GM10248 (cell line): Measurements from ENCODE around the gene PXK.

ENCODE experiments used
- CTCF ChIA-PET: fragments of 300-600 bp; sonication (Branson Sonifier 250); formaldehyde crosslinking; extraction: SDS; loops from one replicate; lab custom pipeline; 2021; ENCODE audit warnings: antibody characterized with exemption; lab: Yijun Ruan, JAX
- POLR2A ChIA-PET: fragments of 350-650 bp; sonication (Branson Sonifier 250); formaldehyde crosslinking; extraction: SDS; loops from one replicate; lab custom pipeline; 2020; ENCODE audit warnings: antibody characterized with exemption; lab: Yijun Ruan, JAX
- DNase-seq: peaks from one replicate; pipeline ENCODE4 v3.0.0; 2012; ENCODE audit errors: extremely low spot score
- TF ChIP-seq, protein P1 (sequence below): IDR thresholded peaks from 2 replicates; pipeline ENCODE4 v1.5.1; 2012; ENCODE audit warnings: mild to moderate bottlenecking, low read depth; ENCODE audit errors: extremely low read depth, missing control alignments, control extremely low read depth

Gene PXK

DNA sequence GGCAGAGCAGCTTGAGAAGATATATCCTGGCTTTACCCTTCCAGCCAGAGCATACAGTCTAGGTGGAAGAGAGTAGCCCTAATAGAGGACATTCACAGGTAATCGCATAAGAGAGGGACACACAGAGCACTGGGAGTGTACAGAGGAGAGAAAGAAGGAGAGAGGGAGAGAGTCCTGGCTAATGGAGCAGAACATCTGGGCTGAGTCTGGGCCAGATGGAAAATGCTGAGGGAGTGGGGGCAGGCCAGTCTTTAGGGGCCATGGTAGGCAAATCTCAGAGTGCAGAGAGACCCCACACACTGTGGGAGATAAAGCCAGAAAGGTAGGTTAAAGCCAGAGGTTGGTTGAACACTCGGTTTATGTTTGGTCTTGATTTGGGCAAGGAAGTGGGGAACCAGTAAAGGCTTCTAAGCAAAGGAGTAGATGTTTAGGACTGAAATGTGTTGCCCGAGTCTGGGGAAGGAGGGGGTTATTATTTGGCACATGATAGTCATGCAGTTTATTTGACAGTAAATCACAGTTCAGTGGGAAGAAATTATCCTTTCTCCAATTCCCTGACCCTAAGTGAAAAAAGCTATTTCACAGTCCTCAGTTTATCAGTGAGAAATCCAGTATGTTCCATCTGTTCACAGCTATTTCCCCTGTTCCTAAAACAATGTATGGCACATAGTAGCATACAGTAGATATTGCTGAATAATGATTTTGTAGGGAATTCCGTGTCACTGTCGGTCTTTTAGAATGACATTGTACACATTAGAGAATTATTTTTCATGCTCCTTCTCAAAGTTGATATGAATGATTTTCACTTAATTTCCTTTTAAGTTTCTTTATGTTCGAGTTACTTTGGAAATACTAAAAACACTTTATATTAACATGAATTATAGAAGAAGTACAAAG lies 55.2 kb downstream of the PXK start:
- TF ChIP-seq, protein P1, sequence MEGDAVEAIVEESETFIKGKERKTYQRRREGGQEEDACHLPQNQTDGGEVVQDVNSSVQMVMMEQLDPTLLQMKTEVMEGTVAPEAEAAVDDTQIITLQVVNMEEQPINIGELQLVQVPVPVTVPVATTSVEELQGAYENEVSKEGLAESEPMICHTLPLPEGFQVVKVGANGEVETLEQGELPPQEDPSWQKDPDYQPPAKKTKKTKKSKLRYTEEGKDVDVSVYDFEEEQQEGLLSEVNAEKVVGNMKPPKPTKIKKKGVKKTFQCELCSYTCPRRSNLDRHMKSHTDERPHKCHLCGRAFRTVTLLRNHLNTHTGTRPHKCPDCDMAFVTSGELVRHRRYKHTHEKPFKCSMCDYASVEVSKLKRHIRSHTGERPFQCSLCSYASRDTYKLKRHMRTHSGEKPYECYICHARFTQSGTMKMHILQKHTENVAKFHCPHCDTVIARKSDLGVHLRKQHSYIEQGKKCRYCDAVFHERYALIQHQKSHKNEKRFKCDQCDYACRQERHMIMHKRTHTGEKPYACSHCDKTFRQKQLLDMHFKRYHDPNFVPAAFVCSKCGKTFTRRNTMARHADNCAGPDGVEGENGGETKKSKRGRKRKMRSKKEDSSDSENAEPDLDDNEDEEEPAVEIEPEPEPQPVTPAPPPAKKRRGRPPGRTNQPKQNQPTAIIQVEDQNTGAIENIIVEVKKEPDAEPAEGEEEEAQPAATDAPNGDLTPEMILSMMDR, result no peak
- DNase-seq, result no peak
- ChIA-PET POLR2A (no interaction called here), CTCF (interaction anchor here (0.7 to 1.5 kb wide), 6 partner anchors 10 to 200 kb away, joined by 3 to 7 read pairs (median 4); partner anchors contain the start of genes HTD2 and RPP14)

DNA sequence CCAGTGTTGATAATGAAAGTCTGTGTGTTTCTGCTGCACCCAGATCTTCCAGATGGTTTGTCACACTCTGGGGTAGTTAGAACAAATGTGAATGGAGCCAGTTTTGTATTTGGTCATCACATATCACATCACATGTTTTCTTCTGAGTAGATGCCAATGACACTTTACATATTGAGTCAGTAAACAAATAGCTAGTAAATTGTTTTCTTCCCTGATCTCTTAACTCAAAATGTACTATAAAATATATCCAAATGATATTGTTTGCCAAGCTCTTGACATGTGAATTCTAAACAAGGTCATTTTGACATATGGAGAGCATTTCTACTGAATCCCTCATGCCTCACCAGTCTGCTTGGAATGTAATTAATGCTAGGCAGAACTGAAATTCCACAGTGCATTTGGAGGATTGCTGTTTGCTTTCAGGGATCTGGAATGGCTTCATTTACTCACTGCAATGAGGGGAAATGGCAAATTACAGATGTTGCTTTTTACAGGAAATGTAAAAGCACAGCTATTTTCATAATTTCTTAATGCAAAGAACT lies 55.9 kb downstream of the PXK start:
- ChIA-PET POLR2A (no interaction called here), CTCF (interaction anchor here (1.0 to 1.5 kb wide), 8 partner anchors 8 to 67 kb away, joined by 3 to 7 read pairs (median 4); no protein-coding TSS in a partner anchor)
- TF ChIP-seq, protein P1, result no peak
- DNase-seq, result no peak

DNA sequence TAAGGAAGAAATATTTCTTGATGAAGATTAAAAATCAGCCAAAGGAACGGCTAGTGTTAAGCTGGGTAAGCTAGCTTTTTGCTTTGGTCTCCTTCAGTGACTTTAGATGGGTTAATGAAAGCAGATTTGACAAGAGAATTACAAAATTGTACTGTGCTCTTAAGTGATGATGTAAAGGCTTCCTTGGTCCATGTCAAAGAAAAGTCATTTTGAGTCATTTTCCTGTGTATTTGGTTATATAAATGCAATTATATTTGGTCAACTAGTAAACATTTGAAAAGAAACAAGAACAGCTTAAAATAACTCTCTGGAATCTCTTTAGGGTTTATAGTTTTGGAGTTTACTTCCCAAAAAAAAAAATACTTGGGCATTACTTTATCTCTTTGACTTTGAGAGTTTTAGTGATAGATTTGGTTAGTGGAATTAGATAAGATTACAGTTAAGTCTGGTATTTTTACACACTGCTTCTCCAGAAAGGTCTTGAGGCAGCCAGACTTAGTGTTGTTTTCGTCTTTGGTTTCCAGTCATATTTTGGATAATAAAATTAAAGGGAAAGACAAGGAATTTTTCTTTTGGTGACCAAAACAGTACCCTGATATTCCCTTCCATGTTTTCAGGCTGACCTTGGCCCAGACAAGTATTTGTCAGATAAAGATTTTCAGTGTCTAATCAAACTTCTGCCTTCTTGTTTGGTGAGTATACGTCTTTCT lies 58.6 kb downstream of the PXK start:
- TF ChIP-seq, protein P1, result no peak
- CTCF ChIA-PET, result interaction anchor here (0.8 to 2.7 kb wide), 6 partner anchors 9 to 85 kb away, joined by 3 to 11 read pairs (median 4); partner anchors contain the start of genes HTD2 and RPP14
- POLR2A ChIA-PET, result interaction anchor here (0.7 kb wide), 1 partner anchor 135 kb away, joined by 4 read pairs; no protein-coding TSS in a partner anchor

DNA sequence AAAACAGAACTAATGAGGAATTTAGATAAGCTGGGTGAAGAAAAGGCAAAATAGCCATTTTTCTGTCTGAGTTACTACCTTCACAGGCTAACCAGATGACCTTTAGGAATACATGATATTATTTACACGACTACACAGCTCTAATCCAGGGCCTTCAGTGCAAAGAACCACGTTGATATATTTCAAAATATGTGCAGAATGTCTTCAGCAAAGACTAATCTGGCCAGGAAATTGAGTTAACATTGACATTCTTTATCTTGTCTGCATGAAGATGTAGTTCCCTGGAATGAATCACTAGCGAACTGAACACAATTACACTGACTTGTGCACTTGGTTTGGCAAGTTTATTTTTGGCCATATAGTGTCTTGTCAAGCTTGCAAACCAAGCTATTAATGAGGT lies 59.5 kb downstream of the PXK start:
- POLR2A ChIA-PET, result no interaction called here
- CTCF ChIA-PET, result interaction anchor here (1.0 to 2.7 kb wide), 6 partner anchors 9 to 85 kb away, joined by 3 to 11 read pairs (median 4); partner anchors contain the start of gene HTD2
- TF ChIP-seq, protein P1, result no peak
- DNase-seq, result no peak

More for the DNA sequence above, 58.6 kb downstream of the PXK start:
- no peak for DNase-seq

DNA sequence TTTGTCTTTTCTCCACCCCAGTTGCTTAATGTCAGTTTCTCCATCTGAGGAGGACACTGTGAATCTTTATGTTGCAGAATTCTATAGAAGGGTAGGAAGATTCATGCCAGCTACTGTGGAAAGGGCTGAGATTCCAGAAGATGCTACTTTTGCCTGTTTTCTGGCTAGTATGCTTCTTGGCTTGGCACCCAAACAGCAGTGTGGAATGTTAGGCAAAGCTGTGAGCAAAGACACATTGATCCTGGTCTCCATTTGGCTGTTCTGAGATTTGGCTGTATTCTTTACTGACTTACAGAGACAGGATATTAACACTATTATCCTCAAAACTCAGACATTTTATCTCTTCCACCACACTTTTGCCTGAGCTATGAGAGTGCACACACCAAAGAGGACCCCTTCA lies 61.6 kb downstream of the PXK start:
- ChIA-PET POLR2A (no interaction called here), CTCF (interaction anchor here (0.9 to 1.4 kb wide), 6 partner anchors 9 to 217 kb away, joined by 3 to 4 read pairs (median 4); no protein-coding TSS in a partner anchor)
- TF ChIP-seq, protein P1, result no peak
- no peak for DNase-seq
